ENCODE measurements around the gene C9orf85.

DNA sequence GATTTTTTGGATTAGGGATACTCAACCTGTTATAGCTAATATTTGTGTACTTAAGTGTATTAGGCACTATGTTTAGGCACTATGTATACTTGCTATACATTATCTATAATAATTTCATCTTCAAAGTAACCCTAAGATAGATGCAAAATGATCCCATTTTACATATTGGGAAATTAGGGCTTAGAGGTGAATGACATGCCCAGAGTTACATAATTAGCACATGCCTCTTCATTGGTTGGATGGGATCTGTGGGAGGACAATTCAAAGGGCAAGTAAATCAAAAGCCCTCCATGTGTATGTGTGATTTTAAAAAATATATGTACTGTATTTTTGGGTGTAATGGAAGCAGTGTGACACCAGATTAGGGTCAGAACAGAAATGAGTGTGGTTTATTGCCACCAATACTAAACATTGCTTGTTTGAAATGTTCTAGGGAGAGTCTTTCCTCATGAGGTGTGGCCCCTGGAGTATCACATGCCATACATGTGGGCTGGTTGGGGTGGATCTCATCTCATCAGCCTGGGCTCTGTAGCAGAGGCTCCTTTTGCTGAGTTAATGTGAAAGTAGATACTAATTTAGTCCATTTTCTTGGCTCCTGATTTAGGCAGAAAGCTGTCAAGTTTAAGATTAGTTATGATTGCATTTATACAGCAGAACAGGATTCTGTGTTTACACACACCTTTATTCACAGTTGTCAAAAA is 5.5 kb downstream of the C9orf85 start:
- TF ChIP-seq, protein P1, sequence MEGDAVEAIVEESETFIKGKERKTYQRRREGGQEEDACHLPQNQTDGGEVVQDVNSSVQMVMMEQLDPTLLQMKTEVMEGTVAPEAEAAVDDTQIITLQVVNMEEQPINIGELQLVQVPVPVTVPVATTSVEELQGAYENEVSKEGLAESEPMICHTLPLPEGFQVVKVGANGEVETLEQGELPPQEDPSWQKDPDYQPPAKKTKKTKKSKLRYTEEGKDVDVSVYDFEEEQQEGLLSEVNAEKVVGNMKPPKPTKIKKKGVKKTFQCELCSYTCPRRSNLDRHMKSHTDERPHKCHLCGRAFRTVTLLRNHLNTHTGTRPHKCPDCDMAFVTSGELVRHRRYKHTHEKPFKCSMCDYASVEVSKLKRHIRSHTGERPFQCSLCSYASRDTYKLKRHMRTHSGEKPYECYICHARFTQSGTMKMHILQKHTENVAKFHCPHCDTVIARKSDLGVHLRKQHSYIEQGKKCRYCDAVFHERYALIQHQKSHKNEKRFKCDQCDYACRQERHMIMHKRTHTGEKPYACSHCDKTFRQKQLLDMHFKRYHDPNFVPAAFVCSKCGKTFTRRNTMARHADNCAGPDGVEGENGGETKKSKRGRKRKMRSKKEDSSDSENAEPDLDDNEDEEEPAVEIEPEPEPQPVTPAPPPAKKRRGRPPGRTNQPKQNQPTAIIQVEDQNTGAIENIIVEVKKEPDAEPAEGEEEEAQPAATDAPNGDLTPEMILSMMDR (IDR thresholded peaks at IDR 0.05), result no peak
- TF ChIP-seq POLR2A (IDR thresholded peaks at IDR 0.05), result no peak

Data from adrenal gland (tissue), 5 donors.